B cell (primary cell): ENCODE measurements around the gene GCSH.

Experiments used
- EZH2 ChIP-seq: IDR thresholded peaks from 2 replicates; pipeline ENCODE4 v1.6.1; 2012; ENCODE audit warnings: borderline replicate concordance, low read depth, mild to moderate bottlenecking, moderate library complexity, low read length; ENCODE audit not compliant: insufficient read depth, poor library complexity, severe bottlenecking
- TF ChIP-seq, protein P1 (sequence below): fragments of 200-600 bp; IDR thresholded peaks from one replicate; pipeline ENCODE4 v1.8.0; 2022; ENCODE audit warnings: antibody characterized with exemption, mild to moderate bottlenecking

DNA sequence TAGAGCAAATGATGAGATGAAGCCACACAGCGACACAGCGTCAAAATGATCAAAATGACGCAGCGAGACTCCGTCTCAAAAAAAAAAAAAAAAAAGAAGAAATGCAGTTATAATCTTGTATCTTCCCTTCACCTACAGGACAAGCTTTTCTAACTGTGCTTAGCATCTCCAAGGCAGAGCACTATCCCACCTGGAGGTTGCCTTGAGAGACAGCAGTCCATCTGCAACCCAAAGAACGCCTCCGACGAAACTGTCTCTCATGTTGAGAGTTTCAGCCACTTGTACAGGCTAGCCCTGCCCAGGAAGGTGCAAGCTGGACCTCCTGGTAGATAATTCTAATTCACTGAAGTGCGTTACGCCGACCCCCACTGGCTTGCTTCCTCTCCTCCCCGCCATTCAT, 46.7 kb upstream of the GCSH start:
- TF ChIP-seq, protein P1, sequence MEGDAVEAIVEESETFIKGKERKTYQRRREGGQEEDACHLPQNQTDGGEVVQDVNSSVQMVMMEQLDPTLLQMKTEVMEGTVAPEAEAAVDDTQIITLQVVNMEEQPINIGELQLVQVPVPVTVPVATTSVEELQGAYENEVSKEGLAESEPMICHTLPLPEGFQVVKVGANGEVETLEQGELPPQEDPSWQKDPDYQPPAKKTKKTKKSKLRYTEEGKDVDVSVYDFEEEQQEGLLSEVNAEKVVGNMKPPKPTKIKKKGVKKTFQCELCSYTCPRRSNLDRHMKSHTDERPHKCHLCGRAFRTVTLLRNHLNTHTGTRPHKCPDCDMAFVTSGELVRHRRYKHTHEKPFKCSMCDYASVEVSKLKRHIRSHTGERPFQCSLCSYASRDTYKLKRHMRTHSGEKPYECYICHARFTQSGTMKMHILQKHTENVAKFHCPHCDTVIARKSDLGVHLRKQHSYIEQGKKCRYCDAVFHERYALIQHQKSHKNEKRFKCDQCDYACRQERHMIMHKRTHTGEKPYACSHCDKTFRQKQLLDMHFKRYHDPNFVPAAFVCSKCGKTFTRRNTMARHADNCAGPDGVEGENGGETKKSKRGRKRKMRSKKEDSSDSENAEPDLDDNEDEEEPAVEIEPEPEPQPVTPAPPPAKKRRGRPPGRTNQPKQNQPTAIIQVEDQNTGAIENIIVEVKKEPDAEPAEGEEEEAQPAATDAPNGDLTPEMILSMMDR = no peak
- no peak for TF ChIP-seq EZH2
